ENCODE data around the gene DOLPP1. TPM values are rescaled to one million over a fixed set of nuclear protein-coding genes. Genes with fewer than 3 reads are reported as not detected.

Gene DOLPP1
- total and polyA plus RNA-seq, 2 of the 13 experiments (the other 11 are each of a cell fraction or from before 2014, with no cell fraction given) = 21.0 to 34.1 TPM

- TF ChIP-seq ZNF513 (CRISPR knock-in tag; conservative IDR thresholded peaks at IDR 0.05) (no peak), ZNF432 (CRISPR knock-in tag; IDR thresholded peaks at IDR 0.05; ENCODE audit: borderline replicate concordance) (no peak), ZNF430 (CRISPR knock-in tag; IDR thresholded peaks at IDR 0.05) (no peak), ZUFSP (CRISPR knock-in tag; IDR thresholded peaks at IDR 0.05; ENCODE audit: borderline replicate concordance) (no peak), MED1 (CRISPR knock-in tag; IDR thresholded peaks at IDR 0.05) (no peak), ZNF367 (CRISPR knock-in tag; IDR thresholded peaks at IDR 0.05; ENCODE audit: borderline replicate concordance) (no peak), ZFX (CRISPR knock-in tag; IDR thresholded peaks at IDR 0.05; ENCODE audit: low read depth) (peak; percentile 79), SNAPC5 (CRISPR knock-in tag; IDR thresholded peaks at IDR 0.05; ENCODE audit: borderline replicate concordance) (no peak), SUZ12 (IDR thresholded peaks at IDR 0.05; ENCODE audit: low read depth, low read length) (no peak), ZSCAN22 (CRISPR knock-in tag; IDR thresholded peaks at IDR 0.05) (peak; percentile 91), MXI1 (IDR thresholded peaks at IDR 0.05; ENCODE audit: borderline replicate concordance, low read depth, low read length) (0 out of 3 replicates have a peak, but pooled peaks have one; percentile 37), UBTF (CRISPR knock-in tag; IDR thresholded peaks at IDR 0.05) (peak; percentile 54), JUN (CRISPR knock-in tag; IDR thresholded peaks at IDR 0.05) (peak; percentile 8; the same call in 1 of the 2 replicates), PHF20 (CRISPR knock-in tag; IDR thresholded peaks at IDR 0.05) (0 out of 2 replicates have a peak, but pooled peaks have one; percentile 1), ARHGAP35 (CRISPR knock-in tag; IDR thresholded peaks at IDR 0.05; ENCODE audit: borderline replicate concordance) (0 out of 2 replicates have a peak, but pooled peaks have one; percentile 24), ZBTB38 (CRISPR knock-in tag; IDR thresholded peaks at IDR 0.05) (peak; percentile 91), CC2D1A (CRISPR knock-in tag; IDR thresholded peaks at IDR 0.05) (no peak), ZNF772 (CRISPR knock-in tag; IDR thresholded peaks at IDR 0.05) (0 out of 2 replicates have a peak, but pooled peaks have one; percentile 41), HHEX (CRISPR knock-in tag; IDR thresholded peaks at IDR 0.05) (no peak), ZNF501 (CRISPR knock-in tag; IDR thresholded peaks at IDR 0.05) (peak; percentile 30; the same call in 1 of the 2 replicates), MAX (IDR thresholded peaks at IDR 0.05) (peak; percentile 67)
Observed at GRCh38 chr9:129059796-129060785, 20.8 kb upstream of the DOLPP1 start (continued).

Data from HepG2 (cell line).